Neural cell (in vitro differentiated cells): ENCODE data around the gene CDC42EP5. TPM values are rescaled to one million over a fixed set of nuclear protein-coding genes. Genes with fewer than 3 reads are reported as not detected.
A peak's percentile ranks its signal among the peaks of the same experiment; 100 is the strongest.

Experiments used
- H2AFZ ChIP-seq: fragments of 200-600, 300-800 bp; sonication (generic), shearing (Covaris generic); 2 replicates; pipeline ENCODE4 v1.6.0; 2014; ENCODE audit warnings: low read depth, mild to moderate bottlenecking, antibody characterized with exemption, low read length, moderate library complexity
- H3F3A ChIP-seq: fragments of 200-600 bp; shearing (Covaris generic); 2 replicates; pipeline ENCODE4 v1.6.1; 2016; ENCODE audit warnings: mild to moderate bottlenecking, moderate library complexity, mixed read lengths, antibody characterized with exemption, low read length; ENCODE audit not compliant: insufficient read depth, poor library complexity, severe bottlenecking
- H3K27ac ChIP-seq: fragments of 200-600, 300-800 bp; sonication (generic), shearing (Covaris generic); 2 replicates; pipeline ENCODE4 v1.5.1; 2014; ENCODE audit warnings: mild to moderate bottlenecking, low read length, moderate library complexity
- H3K27me3 ChIP-seq: fragments of 300-800, 200-600 bp; sonication (generic), shearing (Covaris generic); 2 replicates; pipeline ENCODE4 v1.6.0; 2014; ENCODE audit warnings: mild to moderate bottlenecking, low read depth, low read length, moderate library complexity; ENCODE audit not compliant: insufficient read depth
- H3K36me3 ChIP-seq: fragments of 300-800, 200-600 bp; sonication (generic), shearing (Covaris generic); 2 replicates; pipeline ENCODE4 v1.5.1; 2014; ENCODE audit warnings: mild to moderate bottlenecking, antibody characterized with exemption, low read length, moderate library complexity; ENCODE audit not compliant: insufficient read depth
- H3K4me2 ChIP-seq: fragments of 300-800, 200-600 bp; sonication (generic), shearing (Covaris generic); 2 replicates; pipeline ENCODE4 v1.6.0; 2014; ENCODE audit warnings: mild to moderate bottlenecking, low read length
- H3K4me3 ChIP-seq: fragments of 300-800, 200-600 bp; sonication (generic), shearing (Covaris generic); 2 replicates; pipeline ENCODE4 v1.5.1; 2014; ENCODE audit warnings: mild to moderate bottlenecking, low read length, moderate library complexity
- H3K79me2 ChIP-seq: fragments of 200-600 bp; shearing (Covaris generic); replicated peaks from 2 replicates; pipeline ENCODE4 v1.6.0; 2014; ENCODE audit warnings: mild to moderate bottlenecking, low read length, moderate library complexity; ENCODE audit not compliant: insufficient read depth
- H3K9ac ChIP-seq: fragments of 300-800, 200-600 bp; sonication (generic), shearing (Covaris generic); 2 replicates; pipeline ENCODE4 v1.6.1; 2016; ENCODE audit warnings: mild to moderate bottlenecking, low read length, mixed read lengths
- H3K9me2 ChIP-seq: fragments of 200-600 bp; shearing (Covaris generic); 2 replicates; pipeline ENCODE4 v1.6.1; 2016; ENCODE audit warnings: mild to moderate bottlenecking, low read length, mixed read lengths; ENCODE audit not compliant: insufficient read depth
- H3K9me3 ChIP-seq: fragments of 200-600, 300-800 bp; sonication (generic), shearing (Covaris generic); 2 replicates; pipeline ENCODE4 v1.6.1; 2016; ENCODE audit warnings: mild to moderate bottlenecking, mixed run types, low read length, moderate library complexity, mixed read lengths
- H4K20me1 ChIP-seq: fragments of 200-600 bp; shearing (Covaris generic); 2 replicates; pipeline ENCODE4 v1.6.1; 2016; ENCODE audit warnings: mild to moderate bottlenecking, mixed run types; ENCODE audit not compliant: insufficient read depth
- CTCF ChIP-seq: fragments of 450-650 bp; IDR thresholded peaks from 2 replicates; pipeline ENCODE4 v1.5.1; 2014; ENCODE audit warnings: antibody characterized with exemption, mild to moderate bottlenecking, moderate library complexity; ENCODE audit not compliant: poor library complexity, severe bottlenecking
- EP300 ChIP-seq: fragments of 450-650 bp; conservative IDR thresholded peaks from 2 replicates; pipeline ENCODE4 v1.6.1; 2014; ENCODE audit warnings: antibody characterized with exemption, mild to moderate bottlenecking, moderate library complexity; ENCODE audit not compliant: poor library complexity, severe bottlenecking
- EZH2 ChIP-seq: fragments of 200-600, 300-800 bp; shearing (Covaris generic), sonication (generic); IDR thresholded peaks from 2 replicates; pipeline ENCODE4 v1.6.1; 2014; ENCODE audit warnings: antibody characterized with exemption, low read length, borderline replicate concordance, mild to moderate bottlenecking; ENCODE audit not compliant: insufficient read depth, poor library complexity, severe bottlenecking
- MXI1 ChIP-seq: fragments of 450-650 bp; conservative IDR thresholded peaks from 2 replicates; pipeline ENCODE4 v1.6.1; 2014; ENCODE audit warnings: antibody characterized with exemption, mild to moderate bottlenecking; ENCODE audit not compliant: poor library complexity, severe bottlenecking
- POLR2AphosphoS5 ChIP-seq: IDR thresholded peaks from 2 replicates; pipeline ENCODE4 v1.6.1; 2012
- RAD21 ChIP-seq: fragments of 450-650 bp; conservative IDR thresholded peaks from 2 replicates; pipeline ENCODE4 v1.6.1; 2014; ENCODE audit warnings: antibody characterized with exemption, mild to moderate bottlenecking, moderate library complexity
- SMC3 ChIP-seq: fragments of 450-650 bp; conservative IDR thresholded peaks from 2 replicates; pipeline ENCODE4 v1.6.1; 2014; ENCODE audit warnings: antibody characterized with exemption, mild to moderate bottlenecking, moderate library complexity; ENCODE audit not compliant: poor library complexity
- TAF1 ChIP-seq: IDR thresholded peaks from 2 replicates; pipeline ENCODE4 v1.6.1; 2012; ENCODE audit warnings: low read depth
- polyA plus RNA-seq: library from polyadenylated mRNA; depleted of rRNA; stranded (reverse); fragments of >200 nt; gene quantifications from 2 replicates; pipeline ENCODE4 v1.2.3, GENCODE V29; 2014
- TF ChIP-seq, protein P1 (sequence below): IDR thresholded peaks from 2 replicates; pipeline ENCODE4 v1.6.1; 2012; ENCODE audit warnings: borderline replicate concordance

Gene CDC42EP5
- polyA plus RNA-seq, 1 donor from 2014 or later = not detected

- no peaks in the 10 kb centered on the region for H3K36me3 ChIP-seq
- H3K27me3 ChIP-seq = peaks cover 20% of the 10 kb centered on the region
- H3K9ac ChIP-seq = no peak overlapping the region
- no peak overlapping the region for H3K27ac ChIP-seq
- no peak overlapping the region for H3K4me2 ChIP-seq
- H3K4me3 ChIP-seq = no peak overlapping the region
- H2AFZ ChIP-seq = no peak overlapping the region
- H3K9me3 ChIP-seq = no peaks in the 10 kb centered on the region
- H4K20me1 ChIP-seq = no peaks in the 10 kb centered on the region
- H3F3A ChIP-seq = no peaks in the 10 kb centered on the region
- H3K9me2 ChIP-seq = no peaks in the 10 kb centered on the region
- H3K79me2 ChIP-seq = no peaks in the 10 kb centered on the region
- TF ChIP-seq CTCF (no peak), POLR2AphosphoS5 (no peak), EP300 (no peak), EZH2 (no peak), SMC3 (no peak), TAF1 (no peak), RAD21 (no peak), MXI1 (no peak)
- TF ChIP-seq, protein P1, sequence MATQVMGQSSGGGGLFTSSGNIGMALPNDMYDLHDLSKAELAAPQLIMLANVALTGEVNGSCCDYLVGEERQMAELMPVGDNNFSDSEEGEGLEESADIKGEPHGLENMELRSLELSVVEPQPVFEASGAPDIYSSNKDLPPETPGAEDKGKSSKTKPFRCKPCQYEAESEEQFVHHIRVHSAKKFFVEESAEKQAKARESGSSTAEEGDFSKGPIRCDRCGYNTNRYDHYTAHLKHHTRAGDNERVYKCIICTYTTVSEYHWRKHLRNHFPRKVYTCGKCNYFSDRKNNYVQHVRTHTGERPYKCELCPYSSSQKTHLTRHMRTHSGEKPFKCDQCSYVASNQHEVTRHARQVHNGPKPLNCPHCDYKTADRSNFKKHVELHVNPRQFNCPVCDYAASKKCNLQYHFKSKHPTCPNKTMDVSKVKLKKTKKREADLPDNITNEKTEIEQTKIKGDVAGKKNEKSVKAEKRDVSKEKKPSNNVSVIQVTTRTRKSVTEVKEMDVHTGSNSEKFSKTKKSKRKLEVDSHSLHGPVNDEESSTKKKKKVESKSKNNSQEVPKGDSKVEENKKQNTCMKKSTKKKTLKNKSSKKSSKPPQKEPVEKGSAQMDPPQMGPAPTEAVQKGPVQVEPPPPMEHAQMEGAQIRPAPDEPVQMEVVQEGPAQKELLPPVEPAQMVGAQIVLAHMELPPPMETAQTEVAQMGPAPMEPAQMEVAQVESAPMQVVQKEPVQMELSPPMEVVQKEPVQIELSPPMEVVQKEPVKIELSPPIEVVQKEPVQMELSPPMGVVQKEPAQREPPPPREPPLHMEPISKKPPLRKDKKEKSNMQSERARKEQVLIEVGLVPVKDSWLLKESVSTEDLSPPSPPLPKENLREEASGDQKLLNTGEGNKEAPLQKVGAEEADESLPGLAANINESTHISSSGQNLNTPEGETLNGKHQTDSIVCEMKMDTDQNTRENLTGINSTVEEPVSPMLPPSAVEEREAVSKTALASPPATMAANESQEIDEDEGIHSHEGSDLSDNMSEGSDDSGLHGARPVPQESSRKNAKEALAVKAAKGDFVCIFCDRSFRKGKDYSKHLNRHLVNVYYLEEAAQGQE = no peak
Measured at GRCh38 chr19:54465426-54466109, 7.5 kb downstream of the CDC42EP5 start.

DNA sequence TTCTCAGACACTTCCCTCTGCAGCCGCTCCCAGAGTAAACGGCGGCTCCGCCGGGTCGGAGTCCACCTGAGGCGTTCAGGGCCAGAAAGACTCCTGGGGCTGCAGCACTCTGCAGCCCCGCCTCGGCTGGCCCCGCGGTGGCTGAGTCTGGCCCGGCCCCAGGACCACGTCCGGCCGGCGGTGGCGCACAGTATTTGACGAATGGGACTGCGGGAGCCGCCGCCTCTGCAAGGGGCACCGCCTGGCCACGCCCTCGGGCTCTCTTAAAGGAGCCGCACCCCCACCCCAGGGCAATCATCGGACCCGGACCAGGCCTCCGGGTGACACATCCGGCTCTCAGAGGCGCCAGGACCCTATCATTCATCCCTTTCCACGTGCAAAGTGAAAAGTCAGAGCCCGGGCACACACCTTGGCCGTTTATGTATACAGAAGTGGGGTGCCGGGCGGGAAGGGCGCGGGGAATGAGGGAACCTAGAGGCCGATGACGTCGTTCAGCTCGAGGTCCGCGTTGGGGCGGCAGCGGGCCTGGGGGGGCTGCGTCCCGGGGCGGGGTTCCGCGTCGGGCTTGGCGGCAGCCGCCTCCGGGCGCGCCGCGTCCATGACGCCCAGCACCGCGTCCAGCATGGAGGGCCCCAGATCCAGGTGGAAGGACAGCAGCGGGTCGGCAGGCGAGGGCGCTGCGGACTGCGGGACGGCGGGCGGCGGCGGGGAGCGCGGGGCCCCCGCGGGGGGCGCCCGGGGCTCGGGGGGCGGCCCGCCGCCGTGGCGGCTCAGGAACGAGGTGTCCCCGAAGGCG is 8.3 kb downstream of the CDC42EP5 start:
- TF ChIP-seq CTCF = no peak
- no peak for TF ChIP-seq SMC3
- TF ChIP-seq MXI1 = no peak
- TF ChIP-seq POLR2AphosphoS5 = no peak
- no peak for TF ChIP-seq RAD21
- TF ChIP-seq TAF1 = no peak
- TF ChIP-seq EP300 = no peak
- TF ChIP-seq, protein P1 = no peak
- TF ChIP-seq EZH2 = no peak
- H3K9me3 ChIP-seq = no peaks in the 10 kb centered on the region
- H4K20me1 ChIP-seq = no peaks in the 10 kb centered on the region
- no peaks in the 10 kb centered on the region for H3K36me3 ChIP-seq
- H3K27ac ChIP-seq = no peak overlapping the region
- H3K79me2 ChIP-seq = no peaks in the 10 kb centered on the region
- no peak overlapping the region for H3K4me2 ChIP-seq
- H3K9me2 ChIP-seq = no peaks in the 10 kb centered on the region
- no peak overlapping the region for H3K9ac ChIP-seq
- H3F3A ChIP-seq = no peaks in the 10 kb centered on the region
- no peak overlapping the region for H2AFZ ChIP-seq
- H3K4me3 ChIP-seq = peak overlapping the region; percentile 69
- peaks cover 13% of the 10 kb centered on the region for H3K27me3 ChIP-seq
